Activated CD4-positive, CD25-positive, alpha-beta regulatory T cell treated with anti-CD3 and anti-CD28 coated beads, Interleukin-2, amount 50 U/mL, for 72 hours (primary cell): ENCODE data around the gene PPP1R1A.

Experiments used
- DNase-seq: peaks from one replicate; pipeline ENCODE4 v3.0.0; 2021

Gene PPP1R1A, protein sequence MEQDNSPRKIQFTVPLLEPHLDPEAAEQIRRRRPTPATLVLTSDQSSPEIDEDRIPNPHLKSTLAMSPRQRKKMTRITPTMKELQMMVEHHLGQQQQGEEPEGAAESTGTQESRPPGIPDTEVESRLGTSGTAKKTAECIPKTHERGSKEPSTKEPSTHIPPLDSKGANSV

DNA sequence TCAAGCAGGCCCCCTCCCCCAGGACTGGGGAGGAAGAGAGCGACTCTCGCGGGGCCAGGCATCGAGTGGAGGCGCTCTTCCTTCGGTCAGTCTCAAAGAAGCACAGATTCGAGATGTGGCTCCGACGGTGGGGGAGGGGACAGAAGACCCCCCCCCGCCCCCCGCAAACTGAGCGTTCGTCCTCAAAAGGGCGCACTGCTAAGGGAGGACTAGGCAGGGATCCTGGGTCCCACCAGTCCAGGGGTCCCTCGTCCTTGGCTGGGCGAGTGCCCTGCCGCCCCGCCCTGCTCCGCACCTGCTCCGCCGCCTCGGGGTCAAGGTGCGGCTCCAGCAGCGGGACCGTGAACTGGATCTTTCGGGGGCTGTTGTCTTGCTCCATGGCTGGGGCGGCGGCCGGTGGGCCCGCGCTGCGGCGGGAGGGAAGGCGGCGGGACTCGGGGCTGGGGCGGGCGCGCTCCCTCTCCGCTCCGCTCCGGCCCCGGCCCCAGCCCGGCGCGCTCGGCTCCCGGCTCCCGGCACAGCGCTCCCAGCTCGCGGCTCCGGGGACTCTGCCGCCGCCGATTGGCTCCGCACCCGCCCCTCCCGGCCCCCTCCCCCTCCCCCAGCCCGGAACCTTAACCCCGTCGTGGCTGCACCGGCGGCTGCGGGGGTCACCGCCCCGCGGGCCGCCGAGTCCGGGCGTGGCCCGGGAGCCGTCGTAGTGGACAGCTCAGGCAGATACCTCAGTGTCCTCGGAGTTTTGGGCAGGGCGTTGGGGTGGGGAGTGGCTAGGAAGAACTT, at the start of gene PPP1R1A:
Gene PPP1R1A (minus strand): TSS at position 550 of the 780 bp plus-strand sequence. CDS start 171 bp downstream, at position 379.
- DNase-seq = no peak

DNA sequence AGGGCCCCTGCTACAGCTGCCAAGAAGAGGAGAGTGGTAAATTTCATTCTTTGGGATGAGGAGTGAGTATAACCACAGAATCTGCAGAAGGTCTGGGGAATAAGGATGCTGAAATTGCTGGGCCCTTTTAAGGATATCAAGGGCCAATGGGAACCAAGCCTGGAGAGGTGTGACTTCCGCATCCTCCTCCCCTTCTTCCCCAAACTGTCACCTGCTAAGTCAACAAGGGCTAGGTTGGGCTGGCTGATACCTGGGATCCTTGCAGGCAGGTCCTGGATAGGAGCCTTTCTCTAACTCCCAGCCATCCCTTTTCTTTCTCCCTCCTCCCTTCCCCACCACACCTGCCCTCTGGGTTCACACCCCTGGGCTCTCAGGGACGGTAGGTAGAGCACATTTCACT, 46.3 kb upstream of the PPP1R1A start, which contains the start of gene LACRT:
Gene LACRT (minus strand): TSS at position 101 of the 400 bp plus-strand sequence. CDS start 54 bp downstream, at position 47.
- no peak for DNase-seq

DNA sequence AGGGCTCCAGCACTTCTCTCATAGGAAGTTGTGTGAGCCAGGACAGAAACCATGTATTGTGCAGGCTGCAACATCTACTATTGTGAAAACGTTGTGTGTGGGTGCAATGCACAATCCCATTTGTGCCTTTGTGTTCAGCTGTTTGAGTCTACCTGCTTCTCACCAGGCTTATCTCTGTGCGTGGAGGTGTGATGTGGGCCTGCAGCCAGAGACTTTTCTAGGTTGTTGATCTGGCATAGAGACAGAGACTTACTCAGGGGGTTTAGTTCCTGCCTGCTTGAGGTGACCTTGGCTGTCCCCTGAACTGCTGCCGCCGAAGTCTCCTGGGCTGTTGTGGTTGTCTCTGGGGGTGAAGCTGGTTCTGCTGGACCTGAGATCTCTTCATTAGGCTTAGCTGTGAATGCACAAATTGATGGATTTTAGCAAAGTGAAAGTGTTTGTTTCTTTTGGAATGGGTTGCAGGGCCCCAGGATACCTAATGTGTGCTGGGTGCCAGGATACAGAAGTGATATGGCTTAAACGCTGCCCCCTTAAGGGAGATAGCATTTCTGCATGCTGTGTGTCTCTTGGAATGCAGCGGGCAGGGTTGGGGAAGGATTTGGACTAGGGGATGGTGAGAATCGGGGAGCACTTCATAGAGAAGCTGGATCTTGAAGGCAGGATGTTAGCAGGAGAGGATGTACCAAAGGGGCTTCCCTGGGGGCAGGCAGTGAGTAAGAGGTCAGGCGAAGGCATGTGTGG, 43.7 kb upstream of the PPP1R1A start:
- DNase-seq = no peak

DNA sequence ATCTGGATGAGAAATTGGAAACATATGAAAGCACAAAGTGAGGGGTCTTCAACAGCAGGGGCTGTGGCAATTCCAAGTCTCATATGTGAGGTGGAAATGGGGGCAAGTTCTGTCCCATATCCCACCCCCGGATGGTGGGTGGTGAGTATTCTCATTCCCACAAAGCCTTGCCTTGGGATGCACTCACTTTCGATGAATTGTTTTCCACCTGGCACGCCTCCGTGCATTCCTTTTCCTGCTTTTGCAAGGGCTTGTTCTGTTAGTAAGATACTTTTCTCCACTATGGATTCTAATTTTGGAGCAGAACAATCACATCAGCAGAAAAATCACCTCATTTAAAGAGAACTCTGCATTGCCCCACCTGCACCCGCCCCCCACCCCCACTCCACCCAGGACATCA, 43.1 kb upstream of the PPP1R1A start:
- no peak for DNase-seq

DNA sequence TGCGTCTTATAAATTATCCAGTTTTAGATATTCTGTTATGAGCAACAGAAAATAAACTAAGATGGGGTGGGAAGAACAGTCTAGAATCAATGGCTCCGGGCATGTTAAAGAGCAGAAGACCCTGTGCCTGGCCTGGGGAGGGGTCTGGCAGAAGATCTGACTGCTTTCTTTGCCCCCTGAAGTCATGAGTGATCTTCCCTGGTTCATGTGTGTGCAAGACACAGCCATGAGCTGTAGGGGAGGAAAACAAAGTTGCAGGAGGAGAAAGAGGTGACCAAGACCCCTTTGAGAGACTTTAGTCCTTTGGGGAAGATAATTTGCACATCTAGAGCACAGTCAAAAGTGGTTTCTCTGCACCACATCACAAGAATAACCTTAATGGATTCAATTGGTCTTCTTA, 41.5 kb upstream of the PPP1R1A start:
- DNase-seq = no peak

DNA sequence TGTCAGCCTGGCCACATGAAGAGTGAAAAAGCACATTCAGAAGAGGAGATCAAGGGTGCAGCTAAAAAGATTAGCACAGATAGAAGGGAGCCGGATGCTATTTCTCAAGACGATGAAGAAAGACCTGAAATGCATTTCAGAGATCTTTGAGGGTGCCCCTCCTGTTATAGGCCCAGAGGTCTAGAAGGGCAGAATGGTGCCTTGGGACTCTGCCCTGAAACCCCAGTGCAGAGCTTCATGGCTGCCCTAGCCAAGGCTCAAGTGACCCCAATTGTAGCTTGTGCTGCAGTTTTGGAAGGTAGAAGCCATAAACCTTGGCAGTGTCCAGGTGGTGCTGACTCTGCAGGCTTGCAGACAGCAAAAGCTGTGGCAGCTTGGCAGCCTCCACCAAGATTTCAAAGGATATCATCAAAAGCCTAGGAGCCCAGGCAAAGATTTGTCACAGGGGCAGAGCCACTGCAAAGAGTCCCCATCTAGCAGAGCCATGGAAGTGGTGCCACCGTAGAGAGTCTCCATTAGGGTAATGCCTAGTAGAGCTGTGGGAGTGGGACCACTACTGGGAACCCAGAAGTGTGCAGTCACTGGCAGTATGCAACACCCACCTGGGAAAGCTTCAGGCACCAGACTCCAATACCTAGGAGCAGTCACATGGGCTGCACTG, 39.9 kb upstream of the PPP1R1A start:
- no peak for DNase-seq

DNA sequence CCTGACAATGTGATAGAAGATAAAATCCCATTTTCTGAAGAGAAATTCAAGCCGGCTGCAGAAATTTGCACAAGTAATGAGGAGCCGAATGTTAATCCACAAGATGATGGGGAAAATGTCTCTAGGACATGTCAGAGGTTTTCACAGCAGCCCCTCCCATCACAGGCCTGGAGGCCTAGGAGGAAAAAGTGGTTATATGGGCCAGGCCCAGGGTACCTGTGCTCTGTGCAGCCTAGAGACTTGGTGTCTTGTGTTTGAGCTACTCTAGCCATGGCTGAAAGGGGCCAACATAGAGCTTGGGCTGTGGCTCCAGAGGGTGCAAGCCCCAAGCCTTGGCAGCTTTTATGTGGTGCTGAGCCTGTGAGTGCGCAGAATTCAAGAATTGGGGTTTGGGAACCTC, 38.8 kb upstream of the PPP1R1A start:
- no peak for DNase-seq

DNA sequence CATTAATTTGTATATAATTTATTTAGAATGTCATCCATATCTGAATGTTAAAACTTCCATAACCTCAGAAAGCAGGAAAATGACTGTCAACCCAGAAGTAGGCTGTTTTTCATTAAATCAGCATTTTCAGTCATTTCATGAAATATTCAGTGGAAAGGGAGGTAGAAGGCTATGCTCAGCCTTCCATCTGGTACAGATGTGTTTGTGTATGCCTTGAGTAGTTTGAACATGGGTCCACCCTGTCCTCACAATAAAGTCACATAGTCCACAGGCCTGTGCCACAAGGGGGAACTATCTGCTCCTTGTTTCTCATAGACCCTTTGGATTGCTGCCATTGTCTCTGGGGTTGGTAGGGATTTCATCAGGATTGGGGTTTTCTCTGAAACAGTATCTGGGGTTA, 37.1 kb upstream of the PPP1R1A start:
- no peak for DNase-seq

DNA sequence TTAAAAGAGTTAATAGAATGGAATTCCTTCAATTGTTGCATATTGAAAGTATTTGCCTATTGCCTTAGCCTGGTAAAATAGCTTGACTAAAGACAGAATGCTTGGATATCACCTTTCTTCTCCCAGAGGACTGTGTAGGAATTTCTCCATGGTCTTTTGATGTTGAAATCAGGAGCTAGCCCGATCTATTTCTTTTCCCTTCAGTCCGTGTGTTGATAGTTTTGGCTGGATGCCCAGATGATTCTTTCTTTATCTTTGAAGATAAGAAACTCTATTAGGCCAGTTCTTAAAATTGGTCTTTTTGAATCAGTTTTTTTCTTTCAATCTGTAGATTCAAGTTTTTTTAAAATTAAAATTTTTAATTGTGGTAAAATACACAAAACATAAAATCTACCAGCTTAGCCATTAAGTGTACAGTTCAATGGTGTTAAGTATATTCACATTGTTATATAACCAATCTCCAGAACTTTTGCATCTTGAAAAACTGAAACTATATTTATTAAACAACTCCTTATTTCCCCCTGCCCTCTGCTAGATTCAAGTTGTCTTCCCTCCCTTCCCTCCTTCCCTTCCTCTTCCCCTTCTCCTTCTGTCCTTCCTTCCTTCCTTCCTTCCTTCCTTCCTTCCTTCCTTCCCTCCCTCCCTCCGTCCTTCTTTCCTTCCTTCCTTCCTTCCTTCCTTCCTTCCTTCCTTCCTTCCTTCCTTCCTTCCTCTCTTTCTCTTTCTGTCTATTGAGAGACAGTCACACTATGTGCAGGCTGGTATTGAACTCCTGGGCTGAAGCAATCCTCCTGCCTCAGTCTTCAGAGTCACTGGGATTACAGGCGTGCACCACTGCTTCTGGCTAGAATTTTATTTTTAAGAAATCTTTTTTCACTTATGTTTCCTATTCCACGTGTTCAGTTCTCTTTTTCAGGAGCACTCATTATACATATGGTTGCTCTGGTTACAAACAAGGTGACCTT, 36.1 kb upstream of the PPP1R1A start:
- no peak for DNase-seq

DNA sequence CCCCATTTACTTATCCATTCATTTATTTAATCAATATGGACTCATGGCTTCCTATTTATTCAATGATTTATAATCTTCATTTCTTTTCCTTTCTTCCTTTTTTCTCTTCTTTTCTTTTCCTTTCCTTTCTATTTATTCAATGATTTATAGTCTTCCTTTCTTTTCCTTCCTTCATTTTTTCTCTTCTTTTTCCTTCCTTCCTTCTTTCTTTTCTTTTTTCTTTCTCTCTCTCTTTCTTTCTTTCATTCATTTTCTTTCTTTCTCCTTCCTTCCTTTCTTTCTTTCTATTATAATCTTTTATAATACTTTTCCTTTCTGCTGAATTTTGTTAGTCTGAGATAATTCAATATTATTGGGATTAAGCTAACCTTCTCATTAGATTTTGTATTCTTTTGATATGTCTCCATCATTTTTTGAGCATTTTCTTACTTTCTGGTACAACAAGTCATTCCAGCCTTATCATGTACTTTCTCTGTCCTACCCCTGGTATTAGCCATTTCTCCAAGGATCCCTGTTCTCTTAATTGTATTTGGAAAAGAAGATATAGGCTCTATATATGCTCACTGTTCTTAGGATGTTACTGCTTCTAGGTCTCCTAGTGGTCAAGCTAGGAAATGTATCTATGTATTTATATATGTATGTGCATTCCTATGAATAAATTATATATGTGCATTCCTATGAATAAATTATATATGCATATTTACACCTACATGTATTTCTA, 34.2 kb upstream of the PPP1R1A start:
- no peak for DNase-seq

DNA sequence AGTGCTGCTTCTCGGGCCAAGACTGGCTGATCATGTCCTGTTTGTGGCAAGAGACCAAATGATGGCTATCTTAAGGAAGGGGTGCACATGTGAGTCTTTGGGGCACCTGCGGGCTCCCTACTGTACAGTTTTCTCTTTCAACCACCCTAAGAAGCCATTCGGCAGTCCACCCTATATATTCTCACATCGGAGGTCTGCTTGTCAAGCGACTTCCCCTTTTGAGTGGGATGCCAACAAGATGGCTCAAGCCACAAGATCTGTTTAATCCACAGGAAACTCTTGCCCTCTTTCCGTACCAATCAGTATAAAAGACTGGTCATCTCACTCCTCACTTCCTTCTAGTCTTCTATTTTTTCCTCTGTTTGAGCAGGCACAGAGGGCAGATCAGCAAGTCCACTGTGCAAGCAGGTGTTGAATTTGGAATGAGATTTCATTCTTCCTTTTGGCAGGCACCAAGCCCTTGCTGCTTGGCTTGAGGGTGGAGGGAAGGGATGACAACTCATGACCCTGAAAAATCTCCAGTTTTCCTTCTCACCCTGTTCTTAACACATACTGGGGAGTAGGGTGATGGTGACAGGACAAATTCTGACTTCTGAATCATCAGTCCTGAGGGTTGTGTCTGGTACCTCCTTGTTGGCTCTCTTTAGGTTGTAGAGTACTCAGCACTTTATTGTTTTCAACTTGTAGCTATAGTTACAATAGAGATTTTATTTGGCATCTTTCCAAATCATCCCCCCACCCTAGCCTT, 28.6 kb upstream of the PPP1R1A start:
- DNase-seq = no peak

DNA sequence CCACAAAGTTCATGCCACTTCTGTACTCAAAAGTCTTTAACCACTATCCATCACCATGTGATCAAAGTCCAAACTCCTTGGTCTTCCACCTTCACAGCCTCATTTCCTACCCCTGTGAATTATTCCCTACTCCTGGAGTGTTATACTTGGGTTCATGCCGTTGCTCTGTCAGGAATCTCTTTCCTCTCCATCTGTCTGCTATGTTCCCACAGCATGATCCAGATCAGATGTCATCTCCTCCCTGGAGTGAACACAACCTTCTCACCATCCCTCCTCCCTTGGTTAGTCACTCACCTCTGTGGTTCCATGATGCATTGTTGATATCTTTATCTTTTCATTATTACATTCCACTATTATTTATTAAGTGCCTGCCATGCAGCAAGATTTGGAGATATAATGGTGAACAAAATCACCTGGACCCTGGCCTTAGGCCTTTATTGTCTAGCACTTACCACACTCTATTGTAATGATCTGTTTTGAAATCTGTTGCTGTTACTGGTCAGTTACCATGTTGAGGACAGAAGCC, 23.8 kb upstream of the PPP1R1A start:
- no peak for DNase-seq

DNA sequence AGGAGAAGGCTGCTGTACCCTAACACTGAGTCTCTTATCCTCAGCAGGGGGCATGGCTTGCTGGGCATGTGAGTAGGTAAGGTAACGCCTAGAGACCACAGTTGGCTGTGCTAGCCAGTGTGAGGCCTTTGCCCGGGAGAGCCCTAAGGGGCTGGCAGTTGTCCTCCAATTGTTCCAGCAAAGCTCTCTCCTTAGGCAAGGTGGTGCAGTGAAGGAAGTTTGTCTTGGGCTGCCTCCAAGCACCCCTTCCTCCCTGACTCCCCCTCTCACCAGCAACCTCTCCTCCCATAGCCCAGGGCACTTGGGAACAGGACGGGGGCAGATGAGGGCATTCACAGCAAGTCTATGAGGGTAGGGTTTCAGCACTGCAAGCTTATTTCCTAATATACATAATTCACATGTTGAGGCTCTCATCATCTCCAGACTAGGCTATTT, 23.3 kb upstream of the PPP1R1A start:
- DNase-seq = no peak

DNA sequence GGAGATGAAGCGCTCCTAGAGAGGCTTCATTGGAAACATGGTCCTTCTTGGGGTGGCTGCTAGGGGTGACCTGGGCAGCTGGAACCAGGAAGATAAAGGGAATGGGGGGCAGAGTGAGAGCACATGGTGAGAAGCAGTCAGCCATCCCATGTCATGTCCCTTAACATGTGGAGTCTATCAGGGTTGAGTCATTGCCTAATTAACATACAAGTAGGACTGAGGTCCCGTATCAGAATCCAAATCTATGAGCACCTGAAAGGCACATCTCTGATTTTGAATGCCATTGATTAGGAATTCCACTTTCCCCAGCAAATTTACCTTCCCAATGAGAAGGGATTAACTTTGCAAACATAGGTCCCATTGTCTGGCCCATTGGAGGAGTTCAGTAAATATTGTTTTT, 20.3 kb upstream of the PPP1R1A start:
- DNase-seq = no peak

DNA sequence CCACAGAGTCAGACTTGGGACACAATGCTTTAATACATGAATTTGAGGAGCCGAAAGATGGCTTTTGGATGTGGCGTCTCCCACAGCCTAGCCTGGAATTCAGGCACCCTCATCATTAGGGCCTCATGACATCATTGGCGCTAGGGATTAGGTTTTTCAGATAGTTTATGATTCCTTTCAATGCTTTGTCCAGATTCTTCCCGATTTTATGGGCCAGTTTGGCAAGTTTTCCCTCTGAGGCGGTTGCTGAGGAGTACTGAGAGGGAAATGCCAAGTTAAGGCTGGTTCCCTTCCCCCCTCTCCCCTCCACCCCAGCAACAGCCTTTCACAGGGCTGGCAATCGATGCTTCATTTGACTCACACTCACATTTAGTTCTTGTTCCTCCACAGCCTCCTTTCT, 19.7 kb upstream of the PPP1R1A start:
- no peak for DNase-seq

DNA sequence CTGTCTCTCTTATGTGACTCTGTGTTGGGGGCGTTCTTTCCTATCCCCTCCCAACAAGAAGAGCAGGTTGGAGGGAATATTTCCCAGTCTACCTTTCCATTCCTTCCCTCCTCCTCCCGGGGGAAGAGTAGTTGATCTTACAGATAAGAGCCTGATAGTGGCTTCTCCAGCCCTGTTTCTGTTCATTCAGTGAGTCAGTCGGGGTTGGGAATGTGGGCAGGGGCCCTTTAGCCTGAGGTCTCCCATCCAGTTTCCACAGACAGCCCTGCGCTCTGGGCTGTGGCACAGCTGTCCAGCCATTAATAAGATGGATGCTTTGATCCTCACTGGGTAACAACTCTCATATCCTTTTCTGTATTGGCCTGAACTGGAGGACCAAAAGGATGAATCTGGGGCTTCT, 18.1 kb upstream of the PPP1R1A start:
- no peak for DNase-seq

DNA sequence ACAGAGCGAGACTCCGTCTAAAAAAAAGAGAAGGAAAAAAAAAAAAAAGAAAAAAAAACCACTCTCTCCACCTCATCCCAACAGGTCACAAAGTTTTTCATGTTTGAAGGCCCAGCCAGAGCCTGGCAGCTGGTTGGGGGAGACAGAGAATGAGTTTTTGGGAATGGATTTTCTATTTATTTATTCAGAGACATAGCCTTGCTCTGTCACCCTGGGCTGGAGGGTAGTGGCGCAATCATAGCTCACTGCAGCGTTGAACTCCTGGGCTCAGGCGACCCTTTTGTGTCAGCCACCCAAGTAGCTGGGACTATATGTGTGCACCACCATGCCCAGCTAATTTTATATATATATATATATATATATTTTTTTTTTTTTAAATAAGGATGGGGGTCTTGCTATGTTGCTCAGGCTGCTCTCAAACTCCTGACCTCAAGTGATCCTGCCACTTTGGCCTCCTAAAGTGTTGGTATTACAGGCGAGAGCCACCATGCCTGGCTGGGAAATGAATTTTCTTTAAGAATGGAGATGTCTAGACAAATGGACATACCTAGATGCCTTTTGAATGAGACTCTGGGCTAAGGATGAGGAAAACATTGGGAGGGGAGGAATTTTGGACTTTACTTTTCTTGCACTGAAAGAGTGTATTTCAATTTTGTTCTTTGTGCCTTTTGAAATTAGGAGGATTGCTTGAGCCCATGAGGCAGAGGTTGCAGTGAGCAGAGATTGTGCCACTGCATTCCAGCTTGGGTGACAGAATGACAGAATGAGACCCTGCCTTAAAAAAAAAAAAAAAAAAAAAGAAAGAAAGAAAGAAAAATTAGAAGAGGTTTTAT, 16.9 kb upstream of the PPP1R1A start:
- DNase-seq = no peak

DNA sequence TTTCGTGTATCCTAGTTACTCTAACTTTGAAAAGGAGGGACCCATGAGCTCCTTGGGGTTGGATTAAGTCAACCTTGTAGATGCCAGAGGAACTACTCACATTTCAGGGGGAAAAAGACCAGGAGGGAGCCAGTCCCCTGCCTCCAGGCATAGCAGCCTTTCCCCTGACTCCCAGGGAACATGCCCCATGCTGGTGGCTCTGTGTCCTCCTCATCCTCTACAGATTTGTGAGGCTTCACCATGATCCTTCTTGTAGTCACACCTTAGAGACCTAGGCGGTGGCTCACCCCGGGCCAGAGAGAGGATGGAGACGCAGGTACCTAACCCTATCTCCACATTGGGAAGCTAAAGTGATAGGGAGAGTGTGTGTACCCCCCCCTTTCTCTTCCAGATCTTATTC, 16.0 kb upstream of the PPP1R1A start:
- no peak for DNase-seq

DNA sequence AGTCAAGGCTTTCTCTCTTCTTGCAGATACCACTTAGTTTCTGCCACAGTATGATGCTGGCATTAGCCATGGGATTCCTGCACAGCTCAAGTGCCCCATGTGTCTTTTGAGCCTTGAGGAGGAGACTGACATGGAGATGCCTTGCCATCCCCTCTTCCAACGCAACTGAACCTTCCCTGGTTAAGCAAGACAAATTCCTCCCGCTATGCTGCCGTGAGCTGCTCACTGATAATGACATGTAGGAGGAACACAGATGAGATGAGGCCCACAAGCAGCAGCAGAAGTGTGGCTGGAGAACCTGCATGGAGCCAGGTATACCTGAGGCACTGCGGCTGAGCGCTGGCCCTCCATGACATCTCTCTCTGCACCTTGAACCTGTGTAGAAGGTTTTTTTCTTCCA, 15.4 kb upstream of the PPP1R1A start:
- DNase-seq = no peak
